RWPE2 (cell line): ENCODE data around the gene GARNL3.

Experiments
- ATAC-seq: fragments of 200-7000 bp; cut with Tn5 transposase; 3 replicates; pipeline ENCODE4 v1.9.1; 2021; ENCODE audit warnings: low read depth
- DNase-seq: peaks from one replicate; pipeline ENCODE4 v3.0.0-alpha.2; 2020; ENCODE audit warnings: low spot score
- H3K27ac ChIP-seq: fragments of 450-650 bp; 2 replicates; pipeline ENCODE4 v1.5.1; 2017; ENCODE audit warnings: mild to moderate bottlenecking; ENCODE audit not compliant: poor library complexity, severe bottlenecking
- H3K27me3 ChIP-seq: fragments of 250-450 bp; sonication (Bioruptor Pico); 2 replicates; pipeline ENCODE4 v1.5.1; 2021; ENCODE audit warnings: mild to moderate bottlenecking, moderate library complexity; ENCODE audit not compliant: insufficient read depth, poor library complexity, severe bottlenecking
- H3K36me3 ChIP-seq: fragments of 250-450 bp; sonication (Bioruptor Pico); 2 replicates; pipeline ENCODE4 v1.5.1; 2020; ENCODE audit warnings: low read depth, mild to moderate bottlenecking, moderate library complexity
- H3K4me1 ChIP-seq: fragments of 250-450 bp; sonication (Bioruptor Pico); 2 replicates; pipeline ENCODE4 v1.5.1; 2021; ENCODE audit warnings: mild to moderate bottlenecking, moderate library complexity; ENCODE audit not compliant: insufficient read depth, poor library complexity, severe bottlenecking
- H3K4me3 ChIP-seq: fragments of 250-450 bp; sonication (Bioruptor Pico); 2 replicates; pipeline ENCODE4 v1.5.1; 2021; ENCODE audit warnings: mild to moderate bottlenecking, moderate library complexity; ENCODE audit not compliant: severe bottlenecking
- H3K9me3 ChIP-seq: fragments of 250-450 bp; sonication (Bioruptor Pico); 2 replicates; pipeline ENCODE4 v1.5.1; 2021; ENCODE audit warnings: mild to moderate bottlenecking, moderate library complexity; ENCODE audit not compliant: severe bottlenecking
- CTCF ChIP-seq: fragments of 450-650 bp; IDR thresholded peaks from one replicate; pipeline ENCODE4 v1.5.1; 2017; ENCODE audit warnings: mild to moderate bottlenecking, moderate library complexity; ENCODE audit not compliant: poor library complexity, severe bottlenecking

GARNL3 gene

GRCh38 chr9:127267793-127268525, 3.4 kb downstream of the GARNL3 start:
- Histone ChIP-seq H3K9me3 (no peaks in the 10 kb centered on the region), H3K4me3 (no peak overlapping the region), H3K27ac (no peak overlapping the region), H3K4me1 (no peaks in the 10 kb centered on the region), H3K27me3 (no peaks in the 10 kb centered on the region), H3K36me3 (no peaks in the 10 kb centered on the region)
- TF ChIP-seq CTCF = no peak
- DNase-seq (no peak), ATAC-seq (no peak)

- no peak overlapping the region for H3K27ac ChIP-seq
- no peak for DNase-seq
- no peaks in the 10 kb centered on the region for H3K36me3 ChIP-seq
- TF ChIP-seq CTCF = no peak
- H3K4me3 ChIP-seq = no peak overlapping the region
- no peak for ATAC-seq
- no peaks in the 10 kb centered on the region for H3K4me1 ChIP-seq
- H3K9me3 ChIP-seq = no peaks in the 10 kb centered on the region
- H3K27me3 ChIP-seq = no peaks in the 10 kb centered on the region
Observed at GRCh38 chr9:127269449-127269848, 4.9 kb downstream of the GARNL3 start.

GRCh38 chr9:127273326-127273725, 8.8 kb downstream of the GARNL3 start:
- H3K27me3 ChIP-seq = no peaks in the 10 kb centered on the region
- no peak for TF ChIP-seq CTCF

GRCh38 chr9:127277099-127277498, 12.5 kb downstream of the GARNL3 start:
- H3K36me3 ChIP-seq = no peaks in the 10 kb centered on the region
- H3K4me3 ChIP-seq = no peak overlapping the region
- ATAC-seq (no peak), DNase-seq (no peak)
- peaks cover 13% of the 10 kb centered on the region for H3K4me1 ChIP-seq
- no peak overlapping the region for H3K27ac ChIP-seq
- no peak for TF ChIP-seq CTCF
- H3K9me3 ChIP-seq = no peaks in the 10 kb centered on the region
- no peaks in the 10 kb centered on the region for H3K27me3 ChIP-seq

More at GRCh38 chr9:127273326-127273725, 8.8 kb downstream of the GARNL3 start:
- ATAC-seq (no peak), DNase-seq (no peak)
- no peak overlapping the region for H3K4me3 ChIP-seq
- no peaks in the 10 kb centered on the region for H3K36me3 ChIP-seq
- peaks cover 7% of the 10 kb centered on the region for H3K4me1 ChIP-seq
- no peaks in the 10 kb centered on the region for H3K9me3 ChIP-seq
- H3K27ac ChIP-seq = no peak overlapping the region

GRCh38 chr9:127277770-127278169, 13.2 kb downstream of the GARNL3 start:
- Histone ChIP-seq H3K36me3 (no peaks in the 10 kb centered on the region), H3K9me3 (no peaks in the 10 kb centered on the region), H3K27me3 (no peaks in the 10 kb centered on the region), H3K4me3 (no peak overlapping the region), H3K4me1 (peaks cover 13% of the 10 kb centered on the region), H3K27ac (no peak overlapping the region)
- DNase-seq (no peak), ATAC-seq (no peak)
- no peak for TF ChIP-seq CTCF
